Erythroblast (primary cell): ENCODE data around the gene B3GLCT.

ENCODE experiments used
- GATA1 ChIP-seq: IDR thresholded peaks from 2 replicates; pipeline ENCODE4 v1.6.1; 2011; ENCODE audit warnings: low read depth, mild to moderate bottlenecking, control low read depth, low read length, moderate library complexity
- POLR2A ChIP-seq: IDR thresholded peaks from 2 replicates; pipeline ENCODE4 v1.6.1; 2011; ENCODE audit warnings: mild to moderate bottlenecking, low read length

DNA sequence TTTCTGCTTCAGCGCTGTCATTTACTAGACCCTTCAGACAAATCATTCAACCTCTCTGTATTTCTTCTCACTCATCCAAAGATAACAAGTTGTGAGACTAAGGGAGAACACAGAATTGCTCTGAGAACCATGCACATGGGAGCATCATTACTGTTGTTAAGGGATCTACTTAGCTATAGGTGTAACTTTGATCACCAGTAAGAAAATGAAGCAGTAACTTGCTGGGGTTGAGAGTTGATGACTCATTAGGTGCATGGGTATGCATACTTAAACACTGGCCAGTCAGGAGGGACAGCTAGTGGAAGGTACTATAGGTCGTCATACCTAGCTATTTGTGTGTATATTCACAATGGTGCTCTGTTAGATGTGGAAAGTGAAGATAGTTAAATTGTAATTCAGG is 61.5 kb downstream of the B3GLCT start:
- no peak for TF ChIP-seq POLR2A
- TF ChIP-seq GATA1, result no peak
